ENCODE data around the gene FRYL.

Gene FRYL

GRCh38 chr4:48498895-48499294 lies 281.2 kb downstream of the FRYL start:
- in situ Hi-C loops (cut with MboI; ENCODE audit: low pct_unique_long_range_greater_than_20kb, low sequenced_read_pairs, unreplicated experiment): no loop called here
- no peak for DNase-seq (ENCODE audit: low spot score)
- TF ChIP-seq CTCF (IDR thresholded peaks at IDR 0.05; ENCODE audit: extremely low read depth, insufficient read depth, missing control alignments): no peak

GRCh38 chr4:48495941-48496340 lies 284.1 kb downstream of the FRYL start:
- in situ Hi-C loops (cut with MboI; ENCODE audit: low pct_unique_long_range_greater_than_20kb, low sequenced_read_pairs, unreplicated experiment): no loop called here
- DNase-seq (ENCODE audit: low spot score): no peak
- TF ChIP-seq CTCF (IDR thresholded peaks at IDR 0.05; ENCODE audit: extremely low read depth, insufficient read depth, missing control alignments): no peak

- DNase-seq (ENCODE audit: low spot score): no peak
- in situ Hi-C loops (cut with MboI; ENCODE audit: low pct_unique_long_range_greater_than_20kb, low sequenced_read_pairs, unreplicated experiment): no loop called here
- TF ChIP-seq CTCF (IDR thresholded peaks at IDR 0.05; ENCODE audit: extremely low read depth, insufficient read depth, missing control alignments): no peak
Measured at GRCh38 chr4:48493452-48494100, 286.5 kb downstream of the FRYL start.

- no peak for DNase-seq (ENCODE audit: low spot score)
- no peak for TF ChIP-seq CTCF (IDR thresholded peaks at IDR 0.05; ENCODE audit: extremely low read depth, insufficient read depth, missing control alignments)
- in situ Hi-C loops (cut with MboI; ENCODE audit: low pct_unique_long_range_greater_than_20kb, low sequenced_read_pairs, unreplicated experiment): no loop called here
Measured at GRCh38 chr4:48491514-48492176, 288.4 kb downstream of the FRYL start.

- no peak for DNase-seq (ENCODE audit: low spot score)
- in situ Hi-C loops (cut with MboI; ENCODE audit: low pct_unique_long_range_greater_than_20kb, low sequenced_read_pairs, unreplicated experiment): no loop called here
- TF ChIP-seq CTCF (IDR thresholded peaks at IDR 0.05; ENCODE audit: extremely low read depth, insufficient read depth, missing control alignments): no peak
Measured at GRCh38 chr4:48490680-48491513, 289.2 kb downstream of the FRYL start.

GRCh38 chr4:48490012-48490679 lies 289.9 kb downstream of the FRYL start, which contains the start of gene ZAR1:
Gene ZAR1 (plus strand): TSS chr4:48490252. CDS start chr4:48490292, 40 bp downstream.
- DNase-seq (ENCODE audit: low spot score): peak; percentile 60
- in situ Hi-C loops (cut with MboI; ENCODE audit: low pct_unique_long_range_greater_than_20kb, low sequenced_read_pairs, unreplicated experiment): no loop called here

More at GRCh38 chr4:48490012-48490679, 289.9 kb downstream of the FRYL start, which contains the start of gene ZAR1:
- no peak for TF ChIP-seq CTCF (IDR thresholded peaks at IDR 0.05; ENCODE audit: extremely low read depth, insufficient read depth, missing control alignments)

Data from GM13977 (cell line).